ENCODE measurements around the gene GALE. TPM values are rescaled to one million over a fixed set of nuclear protein-coding genes. Genes with fewer than 3 reads are reported as not detected.
A peak's percentile ranks its signal among the peaks of the same experiment; 100 is the strongest.
"Not testable (repeated sequence)": the region's sequence is repeated elsewhere in the genome, so short reads cannot be mapped to it uniquely, and the experiment has no call there.

Gene GALE
- total RNA-seq, 4 donors from 2014 or later: 7.4 to 25.2 (median 12.9) TPM

GRCh38 chr1:23804183-23804835, 3.8 kb upstream of the GALE start:
- Histone ChIP-seq H3K27ac (no peak overlapping the region), H3K4me1 (peaks cover 0 to 20% (median 13%) of the 10 kb centered on the region in 3 donors), H3K4me3 (no peak overlapping the region), H3K36me3 (peaks cover 0 to 42% of the 10 kb centered on the region in 2 donors), H3K27me3 (no peaks in the 10 kb centered on the region), H3K9me3 (no peaks in the 10 kb centered on the region)
- TF ChIP-seq POLR2AphosphoS5 (IDR thresholded peaks at IDR 0.05): no peak
- TF ChIP-seq CTCF (IDR thresholded peaks at IDR 0.05): no peak
- TF ChIP-seq POLR2A (IDR thresholded peaks at IDR 0.05): no peak
- no peak for TF ChIP-seq EP300 (IDR thresholded peaks at IDR 0.05)
- 60 to 82% methylated on average over 2 to 6 of the region's 7 CpGs for WGBS, 2 donors (ENCODE audit: low coverage in 1 of 2)
- ATAC-seq: no peak

- ATAC-seq: no peak
- Histone ChIP-seq H3K4me3 (no peak overlapping the region), H3K27ac (no peak overlapping the region), H3K4me1 (peaks cover 0 to 27% (median 15%) of the 10 kb centered on the region in 3 donors), H3K27me3 (no peaks in the 10 kb centered on the region), H3K9me3 (no peaks in the 10 kb centered on the region), H3K36me3 (peaks cover 0 to 42% of the 10 kb centered on the region in 2 donors)
- no peak for TF ChIP-seq EP300 (IDR thresholded peaks at IDR 0.05)
- TF ChIP-seq POLR2AphosphoS5 (IDR thresholded peaks at IDR 0.05): no peak
- TF ChIP-seq POLR2A (IDR thresholded peaks at IDR 0.05): no peak
- TF ChIP-seq CTCF (IDR thresholded peaks at IDR 0.05): no peak
- WGBS, 2 donors (ENCODE audit: low coverage in 1 of 2): 88 to 100% methylated on average over 1 to 3 of the region's 5 CpGs
Observed at GRCh38 chr1:23803674-23804073, 3.1 kb upstream of the GALE start.

GRCh38 chr1:23802809-23803342, 2.3 kb upstream of the GALE start:
- not testable (repeated sequence) for ATAC-seq, H3K27ac ChIP-seq, H3K9me3 ChIP-seq, H3K4me3 ChIP-seq, H3K27me3 ChIP-seq
- Histone ChIP-seq H3K36me3 (peaks cover 0 to 38% of the 10 kb centered on the region in 2 donors), H3K4me1 (peaks cover 0 to 27% (median 15%) of the 10 kb centered on the region in 3 donors)
- WGBS, 2 donors (ENCODE audit: low coverage in 1 of 2): 81 to 94% methylated on average over 6 to 7 of the region's 7 CpGs

- TF ChIP-seq POLR2AphosphoS5 (IDR thresholded peaks at IDR 0.05) (no peak), POLR2A (IDR thresholded peaks at IDR 0.05) (no peak), EP300 (IDR thresholded peaks at IDR 0.05) (no peak)
- Histone ChIP-seq H3K36me3 (peaks cover 0 to 38% of the 10 kb centered on the region in 2 donors), H3K27ac (peak overlapping the region in 3 of 4 donors; percentile 87 to 94 (median 93)), H3K4me3 (no peak overlapping the region), H3K27me3 (no peaks in the 10 kb centered on the region), H3K9me3 (no peaks in the 10 kb centered on the region), H3K4me1 (peaks cover 0 to 27% (median 15%) of the 10 kb centered on the region in 3 donors)
- WGBS, 2 donors (ENCODE audit: low coverage in 1 of 2): 33 to 51% methylated on average over 1 to 4 of the region's 10 CpGs
- ATAC-seq: no peak
Observed at GRCh38 chr1:23801876-23802275, 1.3 kb upstream of the GALE start.

GRCh38 chr1:23801338-23801748, 789 bp upstream of the GALE start:
- Histone ChIP-seq H3K4me3 (peak overlapping the region; percentile 47 to 78), H3K9me3 (no peaks in the 10 kb centered on the region), H3K36me3 (peaks cover 0 to 37% of the 10 kb centered on the region in 2 donors), H3K4me1 (peaks cover 0 to 27% (median 15%) of the 10 kb centered on the region in 3 donors), H3K27ac (peak overlapping the region; percentile 52 to 94 (median 90)), H3K27me3 (no peaks in the 10 kb centered on the region)
- no peak for ATAC-seq
- TF ChIP-seq POLR2AphosphoS5 (IDR thresholded peaks at IDR 0.05) (no peak), POLR2A (IDR thresholded peaks at IDR 0.05) (no peak), CTCF (IDR thresholded peaks at IDR 0.05) (no peak), EP300 (IDR thresholded peaks at IDR 0.05) (no peak)
- WGBS, 2 donors (ENCODE audit: low coverage in 1 of 2): 14% methylated on average over 15 of the region's 19 CpGs; no CpG with 5 or more reads in 1 of the 2 donors

All from gastroesophageal sphincter (tissue), 4 donors.